NCI-H345 treated with DMSO at 0.1 percent for 48 hours (cell line): Measurements from ENCODE around the gene STK11IP.

Source experiments
- DNase-seq: peaks from one replicate; lab custom pipeline; 2025; ENCODE audit not compliant: unreplicated experiment; lab: John Stamatoyannopoulos, UW

The STK11IP gene

DNA sequence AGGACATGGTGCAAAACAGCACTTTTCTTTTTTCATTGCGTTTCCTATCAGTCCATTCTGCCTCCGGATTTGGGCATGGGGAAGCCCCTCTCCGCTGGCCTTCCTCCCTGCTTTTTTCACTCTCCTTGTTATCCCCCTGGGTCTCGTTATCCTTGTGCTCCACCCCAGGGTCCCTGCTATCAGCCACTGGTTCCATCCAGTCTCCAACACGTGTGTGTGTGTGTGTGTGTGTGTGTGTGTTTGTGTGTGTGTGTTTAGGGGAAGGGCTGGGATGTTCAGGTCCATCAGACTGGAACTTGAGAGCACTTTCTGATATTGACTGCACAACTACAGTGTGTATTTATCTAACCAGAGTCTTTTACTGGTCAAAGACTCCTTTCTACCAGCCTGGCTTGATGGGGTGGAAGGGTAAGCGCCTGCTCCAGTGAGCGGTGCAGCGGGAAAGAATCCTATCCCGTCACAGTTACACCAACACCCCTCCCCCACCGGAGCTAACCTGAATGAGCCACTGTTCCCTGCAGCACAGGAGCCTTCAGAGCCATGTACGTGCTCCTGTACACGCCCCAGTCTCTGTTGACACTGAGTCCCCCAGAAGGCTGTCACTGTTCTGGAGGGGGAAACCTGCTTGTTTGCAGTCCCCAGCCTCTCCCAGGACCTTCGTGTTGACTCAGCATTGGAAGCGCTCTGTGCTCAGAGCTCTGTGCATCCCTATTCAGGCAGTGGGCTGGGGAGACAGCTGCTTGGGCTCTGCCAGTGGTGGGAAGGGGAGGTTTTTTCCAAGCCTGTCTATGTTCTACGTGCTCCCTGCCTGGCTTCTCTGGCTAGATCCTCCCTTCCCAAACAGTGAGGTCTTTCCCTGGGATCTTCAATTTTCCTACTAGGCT lies 20.9 kb upstream of the STK11IP start:
- peak; percentile 65 for DNase-seq

DNA sequence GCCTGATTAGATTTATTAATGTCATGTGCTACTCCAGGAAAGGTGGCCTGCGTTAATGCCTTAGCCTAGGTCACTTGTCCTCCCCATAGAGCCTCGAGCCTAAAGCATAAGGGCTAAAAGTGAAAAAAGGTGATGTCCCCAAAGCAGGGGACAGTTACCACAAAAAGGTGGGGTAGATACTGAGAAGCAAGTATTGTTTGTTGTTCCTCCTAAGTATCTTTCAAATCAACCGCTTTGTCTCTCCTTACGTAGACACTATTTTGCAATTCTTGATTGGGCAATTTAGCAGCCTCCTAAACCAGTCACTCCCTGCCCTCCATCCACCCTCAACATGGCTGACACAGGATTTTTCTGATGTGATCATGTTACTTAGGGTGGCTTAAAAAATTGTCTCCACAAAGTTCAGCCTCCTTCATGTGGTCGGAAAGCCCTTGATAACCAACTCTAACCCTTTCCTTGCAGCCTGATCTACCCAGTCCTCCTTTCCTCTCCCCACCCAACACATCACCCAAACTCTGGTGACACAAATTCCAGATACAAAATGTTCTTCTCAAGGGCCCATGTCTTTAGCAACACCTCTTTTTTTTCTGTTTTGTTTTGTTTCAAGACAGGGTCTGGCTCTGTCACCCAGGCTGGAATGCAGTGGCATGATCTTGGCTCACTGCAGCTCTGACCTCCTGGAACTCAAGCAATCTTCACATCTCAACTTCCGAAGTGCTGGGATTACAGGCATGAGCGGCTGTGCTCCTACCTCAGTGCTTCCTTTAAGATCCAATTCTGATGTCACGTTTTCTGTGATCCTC lies 18.6 kb upstream of the STK11IP start:
- DNase-seq, result no peak

DNA sequence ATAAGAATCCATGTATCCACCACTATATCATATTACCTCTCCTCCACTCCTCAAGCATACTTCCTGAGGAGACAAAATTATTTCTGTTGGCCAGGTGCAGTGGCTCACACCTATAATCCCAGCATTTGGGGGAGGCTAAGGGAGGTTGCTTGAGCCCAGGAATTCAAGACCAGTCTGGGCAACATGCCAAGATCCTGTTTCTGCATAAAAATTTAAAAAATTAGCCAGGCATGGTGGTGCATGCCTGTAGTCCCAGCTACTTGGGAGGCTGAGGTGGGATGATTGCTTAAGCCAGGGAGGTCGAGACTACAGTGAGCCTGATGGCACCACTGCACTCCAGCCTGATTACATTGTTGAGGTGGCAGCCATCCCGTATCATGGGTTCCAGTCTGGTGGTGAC lies 16.3 kb upstream of the STK11IP start:
- no peak for DNase-seq

DNA sequence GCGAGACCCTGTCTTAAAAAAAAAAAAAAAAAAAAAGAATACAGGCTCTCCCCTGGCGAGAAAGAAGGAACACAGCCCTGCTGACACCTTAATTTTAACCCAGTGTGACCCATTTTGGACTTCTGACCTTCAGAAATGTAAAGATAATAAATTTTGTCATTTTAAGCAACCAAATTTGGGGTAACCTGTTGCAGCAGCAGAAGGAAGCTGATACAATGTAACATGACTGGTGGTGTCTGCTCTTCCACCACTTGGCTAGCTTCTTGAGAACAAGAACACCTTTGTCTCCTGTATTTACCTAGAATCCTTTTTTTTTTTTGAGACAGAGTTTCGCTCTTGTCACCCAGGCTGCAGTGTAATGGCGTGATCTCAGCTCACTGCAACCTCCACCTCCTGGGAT lies 6.6 kb upstream of the STK11IP start:
- DNase-seq, result no peak

DNA sequence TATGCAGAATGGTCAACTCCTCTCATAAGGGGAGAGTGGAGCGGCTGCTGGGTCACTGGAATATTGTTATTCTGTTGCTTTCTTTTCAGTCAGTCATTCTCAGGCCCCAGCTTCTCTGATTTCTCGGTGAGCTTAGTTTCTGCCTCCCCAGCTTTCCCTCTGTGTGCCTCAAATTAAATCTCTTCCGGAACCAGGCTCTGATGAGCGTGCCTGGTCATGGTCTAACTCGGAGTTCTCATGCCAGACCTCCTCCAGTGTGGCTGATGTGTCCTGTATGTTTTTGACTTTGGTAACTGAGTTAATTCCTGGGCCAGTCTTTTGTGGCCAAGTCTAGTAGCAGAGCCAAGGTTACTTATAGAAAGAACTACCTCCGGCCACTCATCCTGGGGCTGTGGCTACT lies 4.9 kb upstream of the STK11IP start:
- no peak for DNase-seq

DNA sequence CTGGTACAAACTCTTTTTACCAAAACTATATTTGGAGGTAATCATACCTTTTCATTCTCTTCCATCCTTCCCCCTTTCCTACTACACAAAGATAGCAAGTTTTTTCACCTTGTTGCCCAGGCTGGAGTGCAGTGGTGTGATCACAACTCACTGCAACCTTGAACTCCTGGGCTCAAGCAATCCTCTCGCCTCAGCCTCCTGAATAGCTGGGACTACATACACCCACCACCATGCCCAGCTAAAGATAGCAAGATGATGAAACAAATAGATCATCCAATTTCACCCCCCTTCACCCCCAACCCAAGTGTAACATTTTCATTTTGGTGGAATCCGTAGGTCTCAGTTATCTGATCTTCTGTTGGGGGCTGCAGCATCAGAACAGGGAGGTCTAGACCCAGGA lies 4.5 kb upstream of the STK11IP start:
- DNase-seq, result no peak

DNA sequence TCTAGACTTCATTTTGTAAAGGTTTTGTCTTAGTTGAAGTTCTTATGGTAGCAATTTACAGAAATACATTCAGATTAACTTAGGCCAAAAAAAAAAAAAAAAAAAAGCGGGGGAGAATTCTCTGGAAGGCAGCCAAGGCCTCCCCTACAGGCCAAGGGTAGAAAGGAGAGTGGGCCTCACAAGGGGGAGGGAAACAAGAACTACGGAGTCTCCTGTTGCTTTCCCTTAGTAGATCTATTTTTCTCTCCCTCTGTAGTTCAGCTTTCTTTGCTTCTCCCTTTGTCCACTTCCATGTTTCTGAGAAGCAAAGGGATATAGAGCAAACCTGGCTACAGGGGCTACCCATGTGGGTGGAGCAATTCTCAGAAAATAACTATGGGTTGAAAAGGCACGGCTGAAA lies 2.4 kb upstream of the STK11IP start:
- DNase-seq, result no peak

DNA sequence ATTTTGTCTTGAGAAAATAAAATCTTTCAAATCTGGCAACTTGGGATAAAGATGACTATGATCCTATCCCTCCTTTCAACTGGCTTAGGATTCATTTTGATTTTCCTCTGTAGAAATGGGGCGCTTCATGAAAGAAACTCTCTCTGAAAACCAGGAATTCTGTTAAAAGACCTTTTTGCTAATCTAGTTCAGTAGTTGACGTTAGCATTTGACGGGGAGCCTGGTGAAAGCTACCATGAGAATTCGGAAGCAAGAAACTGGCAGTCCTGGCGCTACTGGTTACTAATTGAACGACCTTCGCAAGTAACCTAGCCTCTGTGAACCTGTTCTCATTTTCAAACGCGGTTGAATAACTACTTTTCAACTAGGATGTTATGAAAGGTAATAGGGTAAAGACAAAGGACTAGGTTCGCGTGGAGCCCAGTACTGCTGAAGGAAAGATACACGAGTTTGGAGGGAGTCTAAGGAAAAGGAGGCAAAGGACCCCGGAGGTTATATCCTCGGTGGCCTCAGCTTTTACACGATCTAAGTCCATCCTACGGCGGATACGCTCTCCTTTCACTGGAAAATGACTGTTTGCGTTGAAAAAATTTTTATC lies 604 bp upstream of the STK11IP start:
- no peak for DNase-seq

DNA sequence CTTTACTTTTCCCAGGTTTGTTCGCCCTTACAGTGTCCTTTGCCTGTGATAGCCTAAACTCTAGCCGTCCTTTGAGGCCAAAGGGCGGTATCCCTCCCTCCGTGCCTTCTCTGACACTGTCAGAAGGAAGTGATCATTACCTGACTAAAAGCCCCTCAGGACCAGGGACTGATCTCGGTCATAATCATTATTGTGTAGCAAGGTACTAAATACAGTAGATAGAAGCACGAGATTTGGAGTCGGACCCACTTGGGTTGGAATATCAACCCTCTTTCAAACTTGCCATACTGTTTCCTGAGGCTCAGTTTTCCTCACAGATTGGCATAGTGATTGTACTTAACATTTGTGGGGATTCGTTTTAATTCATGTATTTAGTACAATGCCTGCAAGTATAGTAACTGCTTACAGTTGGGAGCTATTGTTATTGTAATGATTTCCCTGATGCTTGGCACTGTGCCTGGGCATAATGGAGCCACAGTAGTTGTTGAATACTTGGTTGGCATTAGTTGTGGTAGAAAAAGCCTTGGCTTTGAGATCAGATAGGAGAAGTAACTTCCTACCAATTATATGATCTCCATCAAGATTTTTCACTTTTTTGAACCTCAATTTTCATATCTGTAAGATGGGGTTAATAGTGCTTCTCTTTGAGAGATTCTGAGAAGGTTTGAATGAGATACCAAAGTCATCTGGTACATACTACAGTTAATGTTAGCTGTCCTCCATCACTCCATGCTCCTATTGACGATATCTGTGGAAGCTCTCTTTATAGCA lies 836 bp downstream of the STK11IP start:
- DNase-seq, result peak; percentile 77

DNA sequence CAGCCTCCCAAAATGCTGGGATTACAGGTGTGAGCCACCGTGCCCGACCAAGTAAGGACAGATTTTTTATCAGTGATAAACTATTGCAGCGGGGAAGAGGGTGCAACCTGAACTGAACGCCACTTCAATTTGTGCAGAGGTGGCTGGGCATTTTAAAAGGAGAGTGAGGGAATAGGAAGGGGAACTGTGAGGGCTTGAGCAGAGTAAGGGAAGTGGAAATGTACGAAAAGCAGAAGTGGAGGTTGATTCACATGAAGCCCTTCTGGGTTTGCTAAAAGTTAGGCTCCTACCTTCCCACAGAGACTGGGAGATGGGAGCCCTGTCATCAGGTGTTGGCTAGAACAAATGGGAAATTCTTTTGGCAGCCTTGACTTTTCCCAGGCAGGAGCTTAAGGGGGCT lies 6.1 kb downstream of the STK11IP start:
- DNase-seq, result no peak

DNA sequence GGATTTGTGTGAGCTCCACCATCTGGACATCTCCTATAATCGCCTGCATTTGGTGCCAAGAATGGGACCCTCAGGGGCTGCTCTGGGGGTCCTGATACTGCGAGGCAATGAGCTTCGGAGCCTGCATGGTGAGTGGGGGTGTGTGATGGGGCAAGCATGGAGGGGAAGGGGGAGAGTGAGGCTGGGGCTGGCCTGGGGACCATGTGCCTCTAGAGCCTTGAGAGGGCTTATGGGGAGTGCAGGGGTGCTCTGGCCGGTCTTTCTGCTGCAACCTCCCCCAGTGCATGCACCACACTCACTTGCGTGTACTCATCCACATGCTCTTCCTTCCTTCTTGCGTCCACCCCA lies 7.9 kb downstream of the STK11IP start:
- no peak for DNase-seq

DNA sequence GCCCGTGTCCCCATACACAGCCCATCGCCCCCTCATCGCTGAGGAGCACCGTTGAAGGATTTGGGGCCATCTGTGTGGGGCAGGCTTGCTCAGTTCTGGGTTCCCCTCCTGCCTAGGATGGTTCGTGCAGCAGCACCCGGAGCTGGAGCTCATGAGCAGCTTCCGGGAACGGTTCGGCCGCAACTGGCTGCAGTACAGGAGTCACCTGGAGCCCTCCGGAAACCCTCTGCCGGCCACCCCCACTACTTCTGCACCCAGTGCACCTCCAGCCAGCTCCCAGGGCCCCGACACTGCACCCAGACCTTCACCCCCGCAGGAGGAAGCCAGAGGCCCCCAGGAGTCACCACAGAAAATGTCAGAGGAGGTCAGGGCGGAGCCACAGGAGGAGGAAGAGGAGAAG lies 10.3 kb downstream of the STK11IP start:
- no peak for DNase-seq

DNA sequence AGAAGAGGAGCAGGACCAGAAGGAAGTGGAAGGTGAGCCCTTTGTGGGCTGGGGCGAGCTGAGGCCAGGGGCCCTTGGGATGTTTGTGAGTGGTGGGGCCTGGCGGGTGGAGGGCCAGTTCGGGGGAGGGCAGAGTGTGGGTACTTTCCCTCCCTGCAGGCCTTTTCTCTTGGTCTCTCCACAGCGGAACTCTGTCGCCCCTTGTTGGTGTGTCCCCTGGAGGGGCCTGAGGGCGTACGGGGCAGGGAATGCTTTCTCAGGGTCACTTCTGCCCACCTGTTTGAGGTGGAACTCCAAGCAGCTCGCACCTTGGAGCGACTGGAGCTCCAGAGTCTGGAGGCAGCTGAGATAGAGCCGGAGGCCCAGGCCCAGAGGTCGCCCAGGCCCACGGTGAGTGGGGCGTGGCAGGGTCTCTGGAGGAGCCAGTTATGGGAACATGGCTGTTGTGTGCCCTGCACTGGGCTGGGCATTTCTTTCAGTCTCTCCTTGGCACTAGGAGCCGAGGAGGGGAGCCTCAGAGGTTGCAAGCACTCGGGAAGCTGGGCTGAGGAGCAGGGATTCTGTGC lies 10.8 kb downstream of the STK11IP start:
- DNase-seq, result no peak

DNA sequence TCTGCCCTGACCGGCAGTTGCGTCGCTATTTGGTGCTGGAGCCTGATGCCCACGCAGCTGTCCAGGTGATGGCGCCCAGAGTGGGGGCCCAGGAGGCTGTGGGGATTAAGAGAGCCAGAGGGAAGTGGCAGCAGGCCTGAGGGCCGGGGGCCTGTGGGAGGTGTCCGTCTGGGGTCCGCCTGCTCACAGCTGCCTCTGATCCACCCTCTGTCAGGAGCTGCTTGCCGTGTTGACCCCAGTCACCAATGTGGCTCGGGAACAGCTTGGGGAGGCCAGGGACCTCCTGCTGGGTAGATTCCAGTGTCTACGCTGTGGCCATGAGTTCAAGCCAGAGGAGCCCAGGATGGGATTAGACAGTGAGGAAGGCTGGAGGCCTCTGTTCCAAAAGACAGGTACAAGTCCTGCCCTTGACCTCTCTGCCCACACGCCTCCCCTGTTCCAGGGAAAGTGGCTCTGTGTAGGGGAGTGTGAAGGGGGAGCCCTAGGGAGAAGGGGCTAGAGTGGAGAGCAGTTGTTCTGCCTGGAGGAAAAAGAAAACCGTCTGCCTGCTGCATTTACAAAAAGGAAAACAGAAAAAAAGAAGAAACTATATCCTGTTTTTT lies 11.6 kb downstream of the STK11IP start:
- DNase-seq, result no peak

DNA sequence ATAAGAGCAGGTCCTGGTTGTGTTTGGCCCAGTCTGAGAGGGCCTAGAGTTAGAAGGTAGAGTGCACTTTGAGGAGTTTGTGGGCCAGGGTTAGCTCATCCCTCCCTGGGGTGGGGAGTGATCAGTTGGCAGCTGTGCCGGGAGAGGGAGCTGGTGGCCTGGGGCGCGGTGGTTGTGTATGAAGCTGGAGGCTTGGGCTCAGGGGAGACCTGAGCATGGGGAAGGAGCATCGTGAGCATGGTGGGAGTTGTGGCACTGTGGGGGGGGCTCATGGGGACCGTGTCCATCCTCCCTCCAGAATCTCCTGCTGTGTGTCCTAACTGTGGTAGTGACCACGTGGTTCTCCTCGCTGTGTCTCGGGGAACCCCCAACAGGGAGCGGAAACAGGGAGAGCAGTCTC lies 13.6 kb downstream of the STK11IP start:
- DNase-seq, result no peak

DNA sequence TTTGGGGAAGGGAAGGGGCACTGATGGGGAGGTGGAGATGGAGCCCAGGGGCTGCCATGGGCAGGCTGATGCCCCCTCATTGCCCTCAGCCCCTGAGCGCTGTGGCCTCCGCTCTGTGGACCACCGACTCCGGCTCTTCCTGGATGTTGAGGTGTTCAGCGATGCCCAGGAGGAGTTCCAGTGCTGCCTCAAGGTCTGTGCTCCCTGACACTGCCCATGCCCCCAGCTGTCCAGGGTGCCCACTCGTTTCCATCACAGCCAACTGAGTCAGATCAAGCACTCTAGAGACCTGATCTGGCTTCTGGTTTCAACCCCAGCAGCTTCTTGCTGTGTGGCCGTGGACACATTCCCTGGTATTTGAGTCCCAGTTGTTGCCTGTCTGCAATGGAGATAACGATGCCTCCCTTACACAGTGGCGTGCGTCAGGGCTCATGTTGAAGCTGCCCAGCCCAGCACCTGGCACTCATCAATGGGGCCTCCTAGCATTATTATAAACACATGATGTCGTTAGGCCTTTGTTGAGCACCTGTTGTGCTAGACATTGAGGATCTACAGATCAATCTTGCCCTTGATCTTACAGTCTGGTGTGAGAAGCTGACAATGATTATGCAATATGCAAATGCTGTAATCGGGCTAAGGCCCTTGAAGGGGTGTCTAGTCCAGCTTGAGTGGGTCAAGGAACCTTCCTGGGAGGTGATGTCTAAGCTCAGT lies 14.4 kb downstream of the STK11IP start:
- DNase-seq, result no peak

DNA sequence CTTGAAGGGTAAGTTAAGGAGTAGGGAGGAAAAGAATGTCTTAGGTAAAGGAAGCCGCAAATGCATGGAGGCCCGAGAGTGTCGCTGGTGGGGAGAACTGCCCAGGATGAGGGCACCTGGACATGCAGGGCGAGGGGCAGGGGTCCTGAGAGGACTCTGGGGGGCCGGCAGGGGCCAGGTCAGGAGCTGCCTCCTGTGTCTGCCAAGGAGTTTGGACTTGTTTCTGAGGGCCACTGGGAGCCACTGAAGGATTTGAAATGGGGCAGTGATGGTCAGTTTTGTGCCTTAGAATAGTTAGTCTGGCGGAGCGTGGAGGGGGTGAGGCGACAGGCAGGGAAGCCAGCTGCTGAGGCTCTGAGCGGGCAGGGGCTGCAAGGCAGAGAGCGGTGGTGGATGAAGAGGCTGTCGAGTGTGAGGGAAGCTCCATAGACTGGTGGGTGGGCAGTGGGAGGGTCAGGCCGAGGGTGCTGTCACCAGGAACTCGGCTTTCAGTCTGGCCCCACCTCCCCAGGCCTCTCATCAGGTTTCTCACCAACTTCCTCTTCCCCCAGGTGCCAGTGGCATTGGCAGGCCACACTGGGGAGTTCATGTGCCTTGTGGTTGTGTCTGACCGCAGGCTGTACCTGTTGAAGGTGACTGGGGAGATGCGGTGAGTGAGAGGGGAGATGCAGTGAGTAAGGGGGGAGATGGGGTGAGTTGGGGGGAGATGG lies 15.1 kb downstream of the STK11IP start:
- DNase-seq, result no peak

DNA sequence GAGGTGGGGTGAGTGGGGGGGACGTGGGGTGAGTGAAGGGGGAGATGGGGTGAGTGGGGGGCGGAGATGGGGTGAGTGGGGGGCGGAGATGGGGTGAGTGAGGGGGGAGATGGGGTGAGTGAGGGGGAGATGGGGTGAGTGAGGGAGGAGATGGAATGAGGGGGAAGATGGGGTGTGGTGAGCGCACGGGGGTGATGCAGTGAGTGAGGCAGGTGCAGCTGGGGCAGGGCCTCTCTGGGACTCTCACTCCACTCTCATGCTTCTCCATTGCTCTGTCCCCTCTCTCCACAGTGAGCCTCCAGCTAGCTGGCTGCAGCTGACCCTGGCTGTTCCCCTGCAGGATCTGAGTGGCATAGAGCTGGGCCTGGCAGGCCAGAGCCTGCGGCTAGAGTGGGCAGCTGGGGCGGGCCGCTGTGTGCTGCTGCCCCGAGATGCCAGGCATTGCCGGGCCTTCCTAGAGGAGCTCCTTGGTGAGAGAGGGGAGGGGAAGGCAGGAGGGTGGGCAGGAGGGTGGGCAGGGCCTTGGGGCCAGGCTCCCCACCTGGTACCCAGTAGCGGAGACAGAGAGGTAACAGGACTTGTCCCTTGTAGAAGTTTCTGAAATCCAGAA lies 15.9 kb downstream of the STK11IP start:
- no peak for DNase-seq
